Lung (tissue), 12 donors: ENCODE measurements around the gene DTNBP1. TPM values are rescaled to one million over a fixed set of nuclear protein-coding genes. Genes with fewer than 3 reads are reported as not detected.

Experiments
- ATAC-seq: fragments of 200-7000 bp; cut with Tn5 transposase; one replicate; pipeline ENCODE4 v1.9.1; 2020; ENCODE audit warnings: moderate number of reproducible peaks; ENCODE audit not compliant: insufficient read depth, low FRiP score
- DNase-seq, 3 donors: peaks; one replicate each; pipeline ENCODE4 v3.0.0-alpha.2; 2013 to 2017
- H3K27ac ChIP-seq, 2 donors: one replicate each; pipeline ENCODE4 v1.5.1; 2013; ENCODE audit warnings: mild to moderate bottlenecking in 2 of 2, moderate library complexity in 2 of 2, control low read depth in 1 of 2, inconsistent platforms in 1 of 2, low read depth in 1 of 2, low read length in 1 of 2
- H3K27me3 ChIP-seq, 3 donors: one replicate each; pipeline ENCODE4 v1.5.1; 2013; ENCODE audit warnings: low read length in 2 of 3; ENCODE audit not compliant: control insufficient read depth in 3 of 3, insufficient read depth in 3 of 3
- H3K36me3 ChIP-seq, 4 donors: one replicate each; pipeline ENCODE4 v1.5.1; 2013; ENCODE audit warnings: low read length in 4 of 4, mild to moderate bottlenecking in 1 of 4, moderate library complexity in 1 of 4; ENCODE audit not compliant: control insufficient read depth in 4 of 4, insufficient read depth in 4 of 4
- H3K4me1 ChIP-seq, 5 donors: one replicate each; pipeline ENCODE4 v1.5.1; 2013; ENCODE audit warnings: low read length in 5 of 5, mild to moderate bottlenecking in 2 of 5, moderate library complexity in 1 of 5; ENCODE audit not compliant: control insufficient read depth in 5 of 5, insufficient read depth in 5 of 5
- H3K4me3 ChIP-seq: one replicate; pipeline ENCODE4 v1.5.1; 2013; ENCODE audit warnings: mild to moderate bottlenecking, control low read depth, moderate library complexity
- H3K9ac ChIP-seq, 2 donors: one replicate each; pipeline ENCODE4 v1.5.1; 2013; ENCODE audit warnings: low read length in 2 of 2, control low read depth in 1 of 2; ENCODE audit not compliant: insufficient read depth in 1 of 2
- H3K9me3 ChIP-seq, 4 donors: one replicate each; pipeline ENCODE4 v1.5.1; 2013; ENCODE audit warnings: low read length in 3 of 4, mild to moderate bottlenecking in 1 of 4, moderate library complexity in 1 of 4; ENCODE audit not compliant: control insufficient read depth in 4 of 4, insufficient read depth in 3 of 4
- CTCF ChIP-seq: IDR thresholded peaks from 2 replicates; pipeline ENCODE4 v1.5.1; 2012; ENCODE audit warnings: mild to moderate bottlenecking; ENCODE audit errors: control extremely low read depth, extremely low read depth
- WGBS, 2 donors: extraction: QIAGEN DNeasy Blood & Tissue Kit; methylation state at CpG; one replicate each; pipeline ENCODE4 v1.1.7; 2013; 5-methylcytosine and 5-hydroxymethylcytosine counted together
- polyA plus RNA-seq, 2 donors: library from polyadenylated mRNA; stranded (reverse); fragments of 200-250 nt; gene quantifications; one replicate each; pipeline ENCODE4 v1.2.1, GENCODE V29; 2013
- total RNA-seq, 2 donors: library from RNA; depleted of rRNA in 1 of 2; stranded (reverse); fragments of >200 nt in 1 of 2; gene quantifications; one replicate each; pipeline ENCODE4 v1.2.1, GENCODE V29; 2014 to 2021
- donor health status: control.
- donor health status: control.
- donor health status: Bipolar disorder and iron deficiency.
- donor health status: healthy.
- donor health status: DM: yes; HTN: yes; CAD: no.

DTNBP1 gene
- total and polyA plus RNA-seq, 4 donors: 9.9 to 23.9 (median 20.5) TPM

GRCh38 chr6:15500078-15500740 is 162.6 kb downstream of the DTNBP1 start:
- Histone ChIP-seq H3K9me3 (no peaks in the 10 kb centered on the region), H3K4me1 (peaks cover 3 to 39% (median 7%) of the 10 kb centered on the region in 5 donors), H3K36me3 (peaks cover 0 to 34% (median 7%) of the 10 kb centered on the region in 4 donors), H3K9ac (no peak overlapping the region), H3K4me3 (no peak overlapping the region), H3K27me3 (no peaks in the 10 kb centered on the region), H3K27ac (no peak overlapping the region)
- WGBS, 2 donors: 96 to 97% methylated on average over 16 of the region's 16 CpGs
- DNase-seq: no peak
- ATAC-seq: no peak
- no peak for TF ChIP-seq CTCF

- 96 to 97% methylated on average over 9 of the region's 9 CpGs for WGBS, 2 donors
- no peak for DNase-seq
Observed at GRCh38 chr6:15499591-15499990, 163.2 kb downstream of the DTNBP1 start.

GRCh38 chr6:15499125-15499524 is 163.7 kb downstream of the DTNBP1 start:
- Histone ChIP-seq H3K4me1 (peaks cover 0 to 30% (median 5%) of the 10 kb centered on the region in 5 donors), H3K36me3 (peaks cover 0 to 32% (median 7%) of the 10 kb centered on the region in 4 donors), H3K9ac (no peak overlapping the region), H3K4me3 (no peak overlapping the region), H3K9me3 (no peaks in the 10 kb centered on the region), H3K27me3 (no peaks in the 10 kb centered on the region), H3K27ac (no peak overlapping the region)
- 96 to 97% methylated on average over 12 of the region's 12 CpGs for WGBS, 2 donors
- TF ChIP-seq CTCF: no peak
- no peak for ATAC-seq
- DNase-seq: no peak

More at GRCh38 chr6:15499591-15499990, 163.2 kb downstream of the DTNBP1 start:
- H3K36me3 ChIP-seq: peaks cover 0 to 34% (median 7%) of the 10 kb centered on the region in 4 donors
- H3K4me1 ChIP-seq: peaks cover 0 to 34% (median 5%) of the 10 kb centered on the region in 5 donors
- no peaks in the 10 kb centered on the region for H3K27me3 ChIP-seq
- H3K27ac ChIP-seq: no peak overlapping the region
- ATAC-seq: no peak
- no peaks in the 10 kb centered on the region for H3K9me3 ChIP-seq
- no peak overlapping the region for H3K9ac ChIP-seq
- H3K4me3 ChIP-seq: no peak overlapping the region
- TF ChIP-seq CTCF: no peak
